IPS-18c (cell line): ENCODE measurements around the gene SLMAP.

Experiments
- H3K4me3 ChIP-seq: 2 replicates; pipeline ENCODE4 v1.7.0; 2013; ENCODE audit warnings: low read depth, mild to moderate bottlenecking, low read length, moderate library complexity; ENCODE audit not compliant: insufficient read depth
- H3K9me3 ChIP-seq: one replicate; pipeline ENCODE4 v1.6.1; 2013; ENCODE audit warnings: mild to moderate bottlenecking, low read length, moderate library complexity; ENCODE audit not compliant: control insufficient read depth, insufficient read depth

SLMAP gene

GRCh38 chr3:57974796-57975388 is 218.8 kb downstream of the SLMAP start:
- Histone ChIP-seq H3K4me3 (no peak overlapping the region), H3K9me3 (no peaks in the 10 kb centered on the region)

- H3K4me3 ChIP-seq, result no peak overlapping the region
These were observed 221.7 kb downstream of the SLMAP start for GRCh38 chr3:57977818-57978235.

GRCh38 chr3:57978316-57978715 is 222.2 kb downstream of the SLMAP start:
- Histone ChIP-seq H3K9me3 (no peaks in the 10 kb centered on the region), H3K4me3 (no peak overlapping the region)

More at GRCh38 chr3:57977818-57978235, 221.7 kb downstream of the SLMAP start:
- H3K9me3 ChIP-seq, result no peaks in the 10 kb centered on the region
